HG03175 (cell line): Measurements from ENCODE around the gene RAB3GAP1.
"Not testable (repeated sequence)": the region's sequence is repeated elsewhere in the genome, so short reads cannot be mapped to it uniquely, and the experiment has no call there.

ENCODE experiments used
- ATAC-seq: cut with Tn5 transposase; IDR thresholded peaks from one replicate; pipeline ENCODE4 v1.9.1; 2021; ENCODE audit warnings: mild to moderate bottlenecking, moderate library complexity; ENCODE audit not compliant: unreplicated experiment

Gene RAB3GAP1

GRCh38 chr2:135052042-135052876, at the start of gene RAB3GAP1:
Gene RAB3GAP1, plus strand, starts transcription at chr2:135052292. Its CDS starts 16 bp downstream, at chr2:135052308.
- peak; percentile 84 for ATAC-seq

GRCh38 chr2:135002836-135003235, 49.3 kb upstream of the RAB3GAP1 start:
- no peak for ATAC-seq

DNA sequence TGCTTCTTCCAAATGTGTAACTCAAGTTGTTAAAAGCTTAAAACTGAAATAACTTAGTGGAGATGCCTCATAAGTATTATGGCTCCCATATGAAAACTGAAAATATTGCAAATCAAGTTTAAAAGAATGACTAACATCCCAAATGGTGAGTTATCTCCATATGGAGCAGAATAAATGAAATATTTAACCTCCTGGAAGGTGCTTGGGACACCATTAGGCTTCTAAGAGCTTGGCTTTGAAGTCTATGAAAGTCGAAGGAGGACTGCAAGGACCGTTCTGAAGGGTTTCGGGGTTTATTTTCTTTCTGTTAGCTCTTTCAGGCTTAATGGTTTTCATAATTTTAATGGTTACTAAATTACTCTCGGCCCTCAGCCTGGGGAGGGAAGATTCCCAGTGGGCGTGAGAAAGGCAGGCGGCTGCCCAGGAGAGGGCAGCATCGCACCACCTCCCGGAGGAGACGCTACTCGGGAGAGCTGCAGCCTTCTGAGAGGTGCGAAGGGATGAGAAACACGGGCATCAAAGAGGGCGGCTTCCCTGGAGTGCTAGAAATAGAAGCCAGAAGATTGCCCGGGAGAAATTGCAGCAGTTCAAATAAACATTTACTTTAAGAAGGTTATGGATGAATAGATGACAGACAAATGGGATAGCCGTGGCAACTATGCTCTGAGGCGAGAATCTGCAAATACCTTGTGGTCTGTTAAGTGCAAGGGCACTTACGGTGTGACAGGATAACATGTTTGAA, 47.9 kb upstream of the RAB3GAP1 start:
- peak; percentile 86 for ATAC-seq

DNA sequence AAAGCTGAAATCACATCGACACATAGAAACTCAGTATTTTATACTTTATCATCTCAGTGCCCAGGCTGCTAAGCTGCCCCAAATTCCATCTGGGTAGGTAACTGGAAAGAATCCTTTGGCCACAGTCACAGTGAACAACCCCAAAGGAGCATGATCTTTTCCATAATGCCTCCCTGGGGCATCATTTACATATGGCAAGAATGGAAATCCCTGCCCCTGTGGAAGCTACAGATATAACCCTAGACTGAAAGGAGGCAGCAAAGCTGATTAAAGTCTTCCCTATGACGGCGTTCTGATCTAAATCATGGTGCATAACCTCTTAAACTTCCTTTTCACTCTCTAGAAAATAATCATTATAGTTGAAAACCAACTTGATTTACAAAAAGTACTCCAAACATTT, 46.3 kb upstream of the RAB3GAP1 start:
- no peak for ATAC-seq

GRCh38 chr2:135009339-135009738, 42.8 kb upstream of the RAB3GAP1 start:
- no peak for ATAC-seq

- ATAC-seq, result no peak
Observed at GRCh38 chr2:135010200-135010942, 41.7 kb upstream of the RAB3GAP1 start.

- ATAC-seq, result no peak
Observed at GRCh38 chr2:135011633-135012032, 40.5 kb upstream of the RAB3GAP1 start.

DNA sequence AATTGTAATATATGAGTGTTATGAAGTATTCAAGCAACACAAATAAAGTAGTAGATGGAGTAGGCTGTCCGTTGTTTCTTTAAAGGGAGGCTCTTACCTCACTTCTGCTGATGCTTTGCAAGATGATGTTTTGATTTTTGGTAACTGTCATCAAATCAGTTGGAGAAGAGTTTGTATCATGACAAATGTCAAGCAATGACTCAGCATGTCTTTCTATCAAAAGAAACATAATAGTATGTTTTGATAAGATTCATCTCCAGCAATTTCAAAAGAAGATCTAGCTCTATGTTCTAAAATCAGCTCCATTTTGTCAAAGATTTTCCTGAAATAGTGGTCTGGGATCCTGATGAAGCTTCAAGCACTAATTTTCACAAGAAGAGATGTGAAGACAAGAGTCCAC, 30.5 kb upstream of the RAB3GAP1 start:
- ATAC-seq, result no peak

GRCh38 chr2:135022952-135023880, 28.9 kb upstream of the RAB3GAP1 start:
- ATAC-seq, result no peak

DNA sequence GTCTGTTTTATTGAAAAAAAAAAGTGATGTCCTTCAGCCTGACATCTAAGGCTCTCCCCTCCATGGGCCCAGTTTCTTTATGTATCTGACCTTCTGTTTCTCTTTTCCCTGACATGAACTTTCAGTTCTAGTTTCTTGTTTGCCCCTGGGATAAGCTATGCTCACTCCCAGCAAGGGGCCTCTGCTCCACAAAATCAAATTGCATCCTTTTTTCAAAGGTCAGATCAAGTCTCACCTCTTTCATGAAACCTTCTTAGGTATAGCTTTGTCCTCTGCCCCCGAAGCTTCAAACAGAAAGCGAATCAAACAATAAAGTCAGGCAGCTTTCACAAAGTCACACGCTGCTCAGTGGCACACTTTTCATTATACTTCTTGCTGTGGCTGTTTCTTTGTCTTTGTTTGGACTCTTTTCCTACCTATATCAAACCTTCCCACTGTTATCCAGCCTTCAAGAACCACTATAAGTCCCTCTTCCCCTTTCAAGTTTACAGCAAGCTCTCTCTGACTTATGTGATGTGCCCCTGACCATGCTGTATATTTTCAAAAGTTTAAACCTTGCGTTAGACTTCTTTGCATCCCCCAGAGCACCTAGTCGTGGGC, 28.1 kb upstream of the RAB3GAP1 start:
- no peak for ATAC-seq

GRCh38 chr2:135029481-135030134, 22.5 kb upstream of the RAB3GAP1 start:
- ATAC-seq, result no peak

- ATAC-seq, result no peak
Observed at GRCh38 chr2:135030826-135031225, 21.3 kb upstream of the RAB3GAP1 start.

- not testable (repeated sequence) for ATAC-seq
Observed at GRCh38 chr2:135033216-135033615, 18.9 kb upstream of the RAB3GAP1 start.

GRCh38 chr2:135037831-135038230, 14.3 kb upstream of the RAB3GAP1 start:
- no peak for ATAC-seq

DNA sequence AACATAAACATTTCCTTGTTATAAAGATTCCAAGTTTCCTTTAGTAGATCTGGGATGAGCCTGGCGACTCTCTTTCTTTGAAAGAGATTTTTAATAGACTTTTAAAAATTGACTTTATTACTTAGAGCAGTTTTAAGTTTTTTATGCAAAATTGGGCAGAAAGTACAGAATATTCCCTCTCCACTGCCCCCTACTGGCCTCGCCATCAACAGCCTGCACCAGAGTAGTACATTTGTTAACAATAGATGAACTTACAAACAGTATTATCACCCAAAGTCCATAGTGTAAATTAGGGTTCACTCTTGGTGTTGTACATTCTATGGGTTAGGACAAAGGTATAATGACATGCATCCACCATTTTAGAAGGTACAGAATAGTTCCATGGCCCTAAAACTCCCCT, 8.7 kb upstream of the RAB3GAP1 start:
- ATAC-seq, result no peak

DNA sequence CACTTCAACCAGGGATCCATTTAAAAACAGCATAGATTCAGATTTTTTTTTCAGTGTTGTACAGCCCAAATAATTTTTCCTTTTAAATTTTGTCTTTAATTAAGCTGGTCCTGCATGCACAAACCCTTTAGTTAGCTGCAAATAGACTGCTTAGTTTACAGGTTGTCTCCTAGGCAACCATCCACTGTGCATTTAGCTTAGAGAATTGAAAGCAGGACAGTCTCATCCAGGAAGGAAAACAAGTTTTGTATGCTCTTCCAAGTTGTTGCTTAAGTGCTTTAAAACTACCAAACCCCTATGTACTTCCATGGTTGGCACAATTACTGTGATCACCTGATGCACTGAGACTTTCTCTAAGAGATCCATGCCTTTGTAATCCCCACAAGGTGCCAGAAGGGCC, 4.8 kb upstream of the RAB3GAP1 start, which contains the start of gene MAP3K19:
Gene MAP3K19 (minus strand): TSS at position 148 of the 400 bp plus-strand sequence. CDS start 22,800 bp downstream, outside the sequence.
- no peak for ATAC-seq

DNA sequence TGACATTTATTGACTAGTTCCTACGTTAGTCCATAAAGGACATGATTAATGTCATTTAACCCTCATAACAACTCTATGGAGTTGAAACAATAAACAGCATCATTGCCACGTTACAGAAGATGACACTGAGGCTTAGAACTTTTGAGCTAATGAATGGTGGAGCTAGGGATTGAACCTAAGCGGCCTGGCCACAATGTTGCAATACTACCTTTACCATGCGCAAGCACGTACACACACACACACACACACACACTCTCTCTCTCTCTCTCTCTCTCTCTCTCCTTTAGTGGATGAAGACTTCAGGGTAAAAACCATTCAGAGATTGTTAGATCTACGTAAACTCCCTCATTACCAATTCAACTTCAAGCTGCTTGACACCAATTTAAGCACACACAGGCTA, 4.0 kb upstream of the RAB3GAP1 start:
- no peak for ATAC-seq

DNA sequence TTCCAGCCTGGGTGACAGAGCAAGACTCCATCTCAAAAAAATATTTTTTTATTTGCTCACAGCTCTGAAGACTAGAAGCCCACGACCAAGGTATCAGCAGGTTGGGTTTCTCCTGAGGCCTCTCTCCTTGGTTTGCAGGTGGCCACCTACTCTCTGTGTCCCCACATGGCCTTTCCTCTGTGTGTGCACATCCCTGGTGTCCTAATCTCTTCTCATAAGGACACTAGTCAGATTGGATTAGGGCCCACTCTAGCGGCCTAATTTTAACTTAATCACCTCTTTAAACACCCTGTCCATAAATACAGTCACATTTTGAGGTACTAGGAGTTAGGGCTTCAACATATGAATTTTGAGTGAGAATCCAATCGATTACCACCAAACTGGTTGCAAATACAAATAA, 2.0 kb upstream of the RAB3GAP1 start:
- ATAC-seq, result no peak

GRCh38 chr2:135050684-135051083, 1.4 kb upstream of the RAB3GAP1 start:
- ATAC-seq, result no peak
